Muscle of leg (tissue), 11 donors: ENCODE data around the gene ZNF195. TPM values are rescaled to one million over a fixed set of nuclear protein-coding genes. Genes with fewer than 3 reads are reported as not detected.
"Not testable (repeated sequence)": the region's sequence is repeated elsewhere in the genome, so short reads cannot be mapped to it uniquely, and the experiment has no call there.

ENCODE experiments used
- DNase-seq: peaks from one replicate; pipeline ENCODE4 v3.0.0; 2013
- H3K27ac ChIP-seq: one replicate; pipeline ENCODE4 v1.5.1; 2013; ENCODE audit warnings: mild to moderate bottlenecking, low read length, control low read depth
- H3K27me3 ChIP-seq: one replicate; pipeline ENCODE4 v1.6.1; 2013; ENCODE audit warnings: low read length; ENCODE audit not compliant: control insufficient read depth, insufficient read depth
- H3K36me3 ChIP-seq: one replicate; pipeline ENCODE4 v1.6.1; 2013; ENCODE audit warnings: low read length; ENCODE audit not compliant: control insufficient read depth, insufficient read depth
- H3K4me1 ChIP-seq: one replicate; pipeline ENCODE4 v1.6.1; 2013; ENCODE audit warnings: low read length; ENCODE audit not compliant: control insufficient read depth, insufficient read depth
- H3K4me3 ChIP-seq: one replicate; pipeline ENCODE4 v1.5.1; 2013; ENCODE audit warnings: low read length, control low read depth
- H3K9me3 ChIP-seq: replicated peaks from 2 replicates; pipeline ENCODE4 v1.6.1; 2013; ENCODE audit warnings: low read depth, low read length; ENCODE audit not compliant: control insufficient read depth
- WGBS: methylation state at CpG from one replicate; pipeline ENCODE4 v1.1.5; 2013; ENCODE audit warnings: missing lambda C conversion rate; ENCODE audit not compliant: insufficient coverage; 5-methylcytosine and 5-hydroxymethylcytosine counted together
- polyA plus RNA-seq, 8 donors: library from polyadenylated mRNA; unstranded; fragments of 120-200 nt; gene quantifications; one replicate each; pipeline versions ENCODE4 v1.2.1 to v1.2.3, GENCODE V29; 2013; ENCODE audit warnings: inconsistent platforms in 1 of 8, low replicate concordance in 1 of 8; ENCODE audit not compliant: insufficient read length in 8 of 8, insufficient read depth in 1 of 8
- total RNA-seq: library from RNA; stranded (reverse); fragments of 120-200 nt; gene quantifications from one replicate; pipeline ENCODE4 v1.2.4, GENCODE V29; 2013

The ZNF195 gene
- total and polyA plus RNA-seq, 9 donors, result 13.0 to 20.9 (median 15.6) TPM

DNA sequence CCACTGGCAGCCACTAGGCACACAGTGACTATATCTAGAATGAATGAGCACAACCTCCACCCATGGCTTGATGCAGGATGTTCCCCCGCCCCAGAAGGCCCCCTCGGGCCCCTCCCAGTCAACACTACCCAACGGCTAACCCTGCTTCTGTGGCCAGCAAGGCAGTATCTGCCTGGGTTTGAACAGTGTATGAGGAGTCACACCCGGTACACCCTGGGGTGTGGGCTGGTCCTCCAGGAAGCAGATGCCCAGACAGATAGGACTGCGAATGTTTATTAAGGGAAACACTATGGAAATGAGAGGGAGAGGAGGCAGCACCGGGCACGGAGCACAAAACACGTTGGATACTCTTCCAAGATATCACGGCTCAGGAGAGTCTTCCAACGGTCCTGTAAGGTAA is 42.5 kb downstream of the ZNF195 start:
- H3K36me3 ChIP-seq, result not testable (repeated sequence)
- WGBS, result no CpG with 5 or more reads among the region's 10 CpGs
- peaks cover 22% of the 10 kb centered on the region for H3K27me3 ChIP-seq

DNA sequence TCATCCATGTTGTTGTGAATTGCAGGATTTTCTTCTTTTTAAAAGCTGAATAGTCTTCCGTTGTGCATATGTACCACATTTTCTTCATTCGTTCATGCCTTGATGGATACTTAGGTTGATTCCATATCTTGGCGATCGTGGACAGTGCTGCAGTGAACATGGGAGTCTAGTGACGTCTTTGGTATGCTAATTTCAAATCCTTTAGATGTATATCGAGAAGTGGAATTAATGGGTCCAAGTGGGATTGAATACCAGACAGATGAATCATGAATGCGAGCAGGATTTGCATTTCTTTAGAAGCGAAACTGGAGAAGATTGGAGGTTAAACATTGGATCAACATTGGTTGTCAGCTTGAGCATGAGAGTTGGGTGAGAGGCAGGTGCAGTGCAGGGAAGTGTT is 45.8 kb downstream of the ZNF195 start:
- not testable (repeated sequence) for H3K27me3 ChIP-seq, H3K36me3 ChIP-seq, H3K27ac ChIP-seq, H3K9me3 ChIP-seq, DNase-seq, H3K4me1 ChIP-seq, H3K4me3 ChIP-seq
- WGBS, result no CpG with 5 or more reads among the region's 8 CpGs

More for the DNA sequence above, 42.5 kb downstream of the ZNF195 start:
- not testable (repeated sequence) for H3K4me1 ChIP-seq, H3K9me3 ChIP-seq, H3K4me3 ChIP-seq, DNase-seq, H3K27ac ChIP-seq

DNA sequence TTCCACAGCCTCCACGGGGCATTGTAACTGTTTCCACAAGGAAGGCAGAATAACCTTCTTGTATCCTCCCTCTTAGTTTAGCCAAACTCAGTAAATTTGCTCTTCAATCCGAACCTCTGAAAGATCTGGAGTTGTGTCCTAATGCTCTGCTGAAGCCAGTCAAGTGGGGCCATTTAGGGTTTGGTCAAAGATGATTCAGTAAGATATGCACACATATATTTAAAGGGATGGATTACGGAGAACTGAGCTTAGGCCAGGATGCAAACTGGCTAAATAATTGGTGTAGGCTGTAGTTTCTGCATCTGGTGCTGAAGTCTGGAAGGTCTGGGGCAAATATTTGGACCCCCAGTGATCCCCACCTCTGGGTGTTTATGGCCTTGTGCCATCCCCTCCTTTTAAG is 47.9 kb downstream of the ZNF195 start:
- H3K4me1 ChIP-seq, H3K27ac ChIP-seq, H3K9me3 ChIP-seq, H3K4me3 ChIP-seq, H3K36me3 ChIP-seq, H3K27me3 ChIP-seq, DNase-seq: not testable (repeated sequence)
- WGBS, result no CpG with 5 or more reads among the region's 3 CpGs

DNA sequence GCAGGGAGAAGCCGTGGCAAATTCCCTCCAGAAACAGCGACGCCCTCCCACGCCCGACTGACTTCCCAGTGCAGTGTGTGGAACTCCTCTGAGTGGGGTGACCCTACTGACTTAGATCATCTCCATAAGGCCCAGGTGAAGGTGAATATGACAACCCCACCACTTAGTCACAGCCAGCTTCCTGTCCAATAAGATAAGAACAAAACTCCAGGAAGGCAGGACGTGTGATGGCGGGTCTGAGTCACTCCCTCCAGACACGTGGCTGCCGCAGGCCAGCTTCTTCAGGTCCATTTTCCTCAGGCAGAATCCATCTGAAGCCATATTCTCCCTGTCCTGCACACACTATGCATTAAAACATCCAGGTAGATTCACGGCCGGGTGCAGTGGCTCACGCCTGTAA is 48.9 kb downstream of the ZNF195 start:
- not testable (repeated sequence) for H3K36me3 ChIP-seq, H3K27ac ChIP-seq, H3K4me1 ChIP-seq, DNase-seq, H3K27me3 ChIP-seq, H3K9me3 ChIP-seq, H3K4me3 ChIP-seq
- no CpG with 5 or more reads among the region's 12 CpGs for WGBS

DNA sequence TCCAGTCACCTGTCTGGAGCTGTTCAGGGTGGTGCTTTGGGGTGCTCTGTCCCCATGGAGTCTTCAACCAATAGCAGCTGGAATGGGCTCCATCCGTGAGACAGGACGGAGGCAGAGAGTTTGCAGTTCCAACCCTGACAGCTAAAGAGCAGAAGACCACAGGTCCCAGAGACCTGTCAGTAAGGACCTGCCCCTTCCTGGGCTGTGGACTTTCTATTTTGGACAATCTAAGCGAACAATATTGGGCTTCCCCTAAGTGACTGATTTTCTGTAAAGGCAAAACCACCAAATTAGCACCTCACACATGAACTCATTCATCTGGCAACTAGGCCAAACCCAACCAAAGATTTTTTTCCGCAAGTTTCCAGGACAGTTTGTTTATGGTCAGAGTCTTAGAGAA is 50.4 kb downstream of the ZNF195 start:
- not testable (repeated sequence) for H3K36me3 ChIP-seq

DNA sequence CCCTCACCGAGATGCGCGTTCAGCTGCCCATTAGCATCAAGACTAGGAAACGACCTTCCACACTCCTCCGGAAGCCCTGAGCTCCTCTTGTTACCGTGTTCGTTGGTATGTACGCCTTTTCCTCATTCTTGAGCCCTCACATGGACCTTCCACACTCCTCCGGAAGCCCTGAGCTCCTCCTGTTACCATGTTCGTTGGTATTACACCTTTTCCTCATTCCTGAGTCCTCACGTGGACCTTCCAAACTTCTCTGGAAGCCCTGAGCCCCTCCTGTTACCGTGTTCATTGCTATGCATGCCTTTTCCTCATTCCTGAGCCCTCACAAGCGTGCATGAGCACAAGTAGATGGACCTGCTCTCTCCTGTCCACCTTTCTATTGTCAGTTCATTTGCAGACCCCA is 52.5 kb downstream of the ZNF195 start:
- not testable (repeated sequence) for H3K4me3 ChIP-seq, DNase-seq, H3K27me3 ChIP-seq, H3K36me3 ChIP-seq, H3K9me3 ChIP-seq, H3K4me1 ChIP-seq, H3K27ac ChIP-seq
- no CpG with 5 or more reads among the region's 13 CpGs for WGBS

More for the DNA sequence above, 50.4 kb downstream of the ZNF195 start:
- H3K27ac ChIP-seq, H3K4me1 ChIP-seq, DNase-seq, H3K4me3 ChIP-seq, H3K9me3 ChIP-seq, H3K27me3 ChIP-seq: not testable (repeated sequence)
- no CpG with 5 or more reads among the region's 4 CpGs for whole genome bisulfite sequencing

DNA sequence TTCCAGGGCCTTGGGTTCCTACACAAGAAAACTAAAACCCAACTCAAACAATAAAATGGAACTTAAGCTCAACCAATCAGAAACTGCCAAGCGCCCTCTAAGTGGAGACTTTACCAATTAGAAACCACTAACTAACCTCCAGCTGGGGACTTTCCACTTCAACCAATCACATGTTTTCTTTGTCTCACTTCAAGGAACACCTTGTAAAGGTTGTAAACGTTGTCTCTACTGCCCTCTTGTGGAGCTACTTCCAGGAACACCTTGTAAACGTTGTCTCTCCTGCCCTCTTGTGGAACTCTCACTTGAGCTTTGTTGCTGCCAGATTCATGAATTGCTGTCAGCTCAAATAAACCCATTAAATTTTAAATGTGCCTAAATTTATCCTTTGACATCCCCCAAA is 54.2 kb downstream of the ZNF195 start:
- H3K27me3 ChIP-seq, DNase-seq, H3K4me1 ChIP-seq, H3K36me3 ChIP-seq, H3K27ac ChIP-seq, H3K9me3 ChIP-seq, H3K4me3 ChIP-seq: not testable (repeated sequence)
- WGBS, result no CpG with 5 or more reads among the region's 3 CpGs

Other genes with a start within 250 kb of the ZNF195 start
- gene OSBPL5, start 213.8 kb downstream of the ZNF195 start, total RNA-seq, result 12.5 TPM
- 10 to 100 TPM; 10.8 to 20.4 (median 16.4) TPM for gene OSBPL5, start 213.8 kb downstream of the ZNF195 start, polyA plus RNA-seq
- gene MRGPRG, start 160.3 kb downstream of the ZNF195 start, total RNA-seq, result not detected
- not detected for gene MRGPRG, start 160.3 kb downstream of the ZNF195 start, polyA plus RNA-seq
- not detected for gene MRGPRE, start 146.7 kb downstream of the ZNF195 start, total RNA-seq
- gene MRGPRE, start 146.7 kb downstream of the ZNF195 start, polyA plus RNA-seq, result under 1 TPM in 1 of 8 donors, not detected in 7; 0.09 TPM